NCI-H446 (cell line): ENCODE measurements around the gene OR7A10.
"Not testable (repeated sequence)": the region's sequence is repeated elsewhere in the genome, so short reads cannot be mapped to it uniquely, and the experiment has no call there.

Experiments
- DNase-seq, 2 experiments: peaks; one replicate each; lab custom pipeline; 2025; lab: John Stamatoyannopoulos, UW

Gene OR7A10

GRCh38 chr19:14795078-14795721 is 53.5 kb downstream of the OR7A10 start:
- no peak for DNase-seq

GRCh38 chr19:14792250-14792649 is 56.5 kb downstream of the OR7A10 start:
- DNase-seq: not testable (repeated sequence)
